Stimulated activated CD8-positive, alpha-beta memory T cell treated with anti-CD3 and anti-CD28 coated beads, Interleukin-7, amount 100 ng/mL, for 4 hours (primary cell): Measurements from ENCODE around the gene AGAP1.

Source experiments
- DNase-seq, 2 donors: peaks; one replicate each; pipeline ENCODE4 v3.0.0-alpha.2; 2020; ENCODE audit warnings: low read depth in 2 of 2

The AGAP1 gene

GRCh38 chr2:235533198-235533597, 39.4 kb downstream of the AGAP1 start:
- DNase-seq = no peak

- DNase-seq = no peak
These were observed 40.0 kb downstream of the AGAP1 start for GRCh38 chr2:235533616-235534385.

GRCh38 chr2:235534678-235535422, 41.0 kb downstream of the AGAP1 start:
- no peak for DNase-seq

- DNase-seq = no peak
These were observed 41.7 kb downstream of the AGAP1 start for GRCh38 chr2:235535423-235536130.

- no peak for DNase-seq
These were observed 42.9 kb downstream of the AGAP1 start for GRCh38 chr2:235536711-235537110.

GRCh38 chr2:235537186-235537585, 43.3 kb downstream of the AGAP1 start:
- DNase-seq = no peak

- no peak for DNase-seq
These were observed 43.7 kb downstream of the AGAP1 start for GRCh38 chr2:235537587-235537986.

- no peak for DNase-seq
These were observed 44.3 kb downstream of the AGAP1 start for GRCh38 chr2:235538144-235538639.

GRCh38 chr2:235538981-235539380, 45.1 kb downstream of the AGAP1 start:
- no peak for DNase-seq

GRCh38 chr2:235539773-235540172, 45.9 kb downstream of the AGAP1 start:
- DNase-seq = no peak

GRCh38 chr2:235541016-235541415, 47.2 kb downstream of the AGAP1 start:
- DNase-seq = no peak

GRCh38 chr2:235541838-235542549, 48.2 kb downstream of the AGAP1 start:
- DNase-seq = no peak

- DNase-seq = no peak
These were observed 48.9 kb downstream of the AGAP1 start for GRCh38 chr2:235542733-235543127.

- DNase-seq = no peak
These were observed 49.4 kb downstream of the AGAP1 start for GRCh38 chr2:235543128-235543750.

GRCh38 chr2:235543851-235544688, 50.2 kb downstream of the AGAP1 start:
- no peak for DNase-seq

- DNase-seq = no peak
These were observed 50.8 kb downstream of the AGAP1 start for GRCh38 chr2:235544689-235544969.

- DNase-seq = no peak
These were observed 51.7 kb downstream of the AGAP1 start for GRCh38 chr2:235545339-235546150.

- DNase-seq = no peak
These were observed 52.2 kb downstream of the AGAP1 start for GRCh38 chr2:235546151-235546435.

- DNase-seq = no peak
These were observed 52.6 kb downstream of the AGAP1 start for GRCh38 chr2:235546436-235546835.
